ENCODE measurements around the gene GJA3. TPM values are rescaled to one million over a fixed set of nuclear protein-coding genes. Genes with fewer than 3 reads are reported as not detected.

GJA3 gene
- total RNA-seq, 1 experiment from 2014 or later: 3.9 TPM

DNA sequence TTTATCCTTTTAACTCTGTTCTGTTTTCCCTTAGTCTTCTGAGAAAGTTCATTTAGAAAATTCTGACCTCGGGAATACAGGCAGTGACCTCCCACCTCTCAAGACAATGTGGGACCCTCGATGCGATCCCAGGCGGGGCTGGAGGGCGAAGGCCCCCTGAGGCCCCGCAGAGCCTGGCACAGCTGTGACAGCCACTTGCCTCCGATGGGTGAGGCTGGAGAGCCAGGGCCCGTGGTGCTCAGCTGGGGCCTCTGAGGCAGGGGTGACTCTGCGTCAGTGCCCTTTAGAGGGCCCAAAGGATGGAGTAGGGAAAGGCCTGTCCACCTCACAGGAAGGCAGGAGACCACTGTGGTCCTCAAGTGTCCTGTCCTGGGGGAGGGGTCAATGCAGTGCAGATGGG lies 10.3 kb downstream of the GJA3 start:
- CTCF ChIA-PET: no interaction called here
- DNase-seq: no peak
- TF ChIP-seq, protein P1, sequence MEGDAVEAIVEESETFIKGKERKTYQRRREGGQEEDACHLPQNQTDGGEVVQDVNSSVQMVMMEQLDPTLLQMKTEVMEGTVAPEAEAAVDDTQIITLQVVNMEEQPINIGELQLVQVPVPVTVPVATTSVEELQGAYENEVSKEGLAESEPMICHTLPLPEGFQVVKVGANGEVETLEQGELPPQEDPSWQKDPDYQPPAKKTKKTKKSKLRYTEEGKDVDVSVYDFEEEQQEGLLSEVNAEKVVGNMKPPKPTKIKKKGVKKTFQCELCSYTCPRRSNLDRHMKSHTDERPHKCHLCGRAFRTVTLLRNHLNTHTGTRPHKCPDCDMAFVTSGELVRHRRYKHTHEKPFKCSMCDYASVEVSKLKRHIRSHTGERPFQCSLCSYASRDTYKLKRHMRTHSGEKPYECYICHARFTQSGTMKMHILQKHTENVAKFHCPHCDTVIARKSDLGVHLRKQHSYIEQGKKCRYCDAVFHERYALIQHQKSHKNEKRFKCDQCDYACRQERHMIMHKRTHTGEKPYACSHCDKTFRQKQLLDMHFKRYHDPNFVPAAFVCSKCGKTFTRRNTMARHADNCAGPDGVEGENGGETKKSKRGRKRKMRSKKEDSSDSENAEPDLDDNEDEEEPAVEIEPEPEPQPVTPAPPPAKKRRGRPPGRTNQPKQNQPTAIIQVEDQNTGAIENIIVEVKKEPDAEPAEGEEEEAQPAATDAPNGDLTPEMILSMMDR (IDR thresholded peaks at IDR 0.05; ENCODE audit: unreplicated experiment): no peak

DNA sequence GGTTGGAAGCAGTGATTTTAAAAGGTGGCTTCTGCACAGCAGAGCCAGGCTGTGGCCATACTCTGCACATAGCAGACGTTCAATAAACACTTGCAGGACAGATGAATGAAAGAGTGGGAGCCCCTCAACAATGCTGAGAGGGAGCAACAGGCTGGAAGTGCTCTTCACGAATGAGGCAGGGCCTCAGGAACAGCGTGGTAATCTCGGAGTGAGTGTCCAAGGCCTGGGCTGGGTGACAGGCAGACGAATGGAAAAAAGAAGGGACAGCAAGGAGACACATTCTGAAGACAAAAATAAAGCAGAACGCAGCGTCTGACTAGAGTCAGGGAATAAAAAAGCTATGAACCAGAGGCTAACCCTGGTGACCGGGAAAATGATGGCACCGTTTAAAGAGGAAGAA lies 11.1 kb downstream of the GJA3 start:
- TF ChIP-seq, protein P1 (IDR thresholded peaks at IDR 0.05; ENCODE audit: unreplicated experiment): no peak
- DNase-seq: no peak
- H3K9me3 Mint-ChIP-seq (ENCODE audit: low read depth, unreplicated experiment): no peaks in the 10 kb centered on the region
- H3K27me3 Mint-ChIP-seq (ENCODE audit: unreplicated experiment): peaks cover 8% of the 10 kb centered on the region
- CTCF ChIA-PET: no interaction called here
- no peaks in the 10 kb centered on the region for H3K36me3 Mint-ChIP-seq (ENCODE audit: insufficient read depth, unreplicated experiment)
- BruUV-seq (replicated peaks): no TSS peak
- H3K4me3 Mint-ChIP-seq (ENCODE audit: low read depth, unreplicated experiment): no peak overlapping the region
- H3K4me1 Mint-ChIP-seq (ENCODE audit: low read depth, unreplicated experiment): no peaks in the 10 kb centered on the region
- no peak overlapping the region for H3K27ac Mint-ChIP-seq (ENCODE audit: unreplicated experiment)
- intact Hi-C loops (cut with micrococcal nuclease; ENCODE audit: unreplicated experiment): no loop called here

More for the DNA sequence above, 10.3 kb downstream of the GJA3 start:
- no TSS peak for BruUV-seq (replicated peaks)
- intact Hi-C loops (cut with micrococcal nuclease; ENCODE audit: unreplicated experiment): no loop called here
- Mint-ChIP-seq H3K4me3 (ENCODE audit: low read depth, unreplicated experiment) (no peak overlapping the region), H3K9me3 (ENCODE audit: low read depth, unreplicated experiment) (no peaks in the 10 kb centered on the region), H3K27me3 (ENCODE audit: unreplicated experiment) (peaks cover 8% of the 10 kb centered on the region), H3K36me3 (ENCODE audit: insufficient read depth, unreplicated experiment) (no peaks in the 10 kb centered on the region), H3K27ac (ENCODE audit: unreplicated experiment) (no peak overlapping the region), H3K4me1 (ENCODE audit: low read depth, unreplicated experiment) (no peaks in the 10 kb centered on the region)

DNA sequence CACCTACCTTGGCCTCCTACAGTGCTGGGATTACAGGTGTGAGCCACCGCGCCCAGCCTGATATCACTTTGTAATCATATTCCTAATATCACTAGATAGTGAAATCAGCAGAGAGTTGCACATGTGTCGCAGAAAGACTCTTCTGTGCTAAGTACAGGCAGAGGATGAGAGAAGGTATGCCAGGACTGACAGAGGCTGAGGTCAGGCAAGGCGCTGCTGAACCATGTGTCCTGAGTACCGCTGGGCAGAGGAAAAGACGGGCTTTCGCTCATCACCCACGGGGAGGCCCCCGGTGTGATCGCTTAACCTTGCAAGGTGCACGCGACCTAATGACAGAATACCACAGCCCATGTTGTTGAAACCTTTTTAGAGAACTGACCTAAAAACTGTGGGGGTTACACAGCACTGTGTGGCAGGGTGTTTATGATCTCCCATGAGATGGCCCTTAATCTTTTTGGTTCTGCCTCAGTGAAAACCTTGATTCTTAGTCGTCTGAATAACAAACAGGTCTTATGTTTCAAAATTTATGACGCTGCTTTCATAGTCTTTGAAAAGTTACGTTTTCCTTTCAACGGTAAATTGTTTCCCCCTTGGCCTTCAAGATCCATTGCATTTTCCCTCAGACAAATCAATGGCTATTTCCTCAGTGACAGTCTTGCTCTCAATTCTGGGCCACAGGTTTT lies 12.2 kb downstream of the GJA3 start:
- Mint-ChIP-seq H3K36me3 (ENCODE audit: insufficient read depth, unreplicated experiment) (no peaks in the 10 kb centered on the region), H3K9me3 (ENCODE audit: low read depth, unreplicated experiment) (no peaks in the 10 kb centered on the region), H3K27me3 (ENCODE audit: unreplicated experiment) (peaks cover 8% of the 10 kb centered on the region), H3K27ac (ENCODE audit: unreplicated experiment) (no peak overlapping the region), H3K4me1 (ENCODE audit: low read depth, unreplicated experiment) (no peaks in the 10 kb centered on the region), H3K4me3 (ENCODE audit: low read depth, unreplicated experiment) (no peak overlapping the region)
- DNase-seq: no peak
- TF ChIP-seq, protein P1 (IDR thresholded peaks at IDR 0.05; ENCODE audit: unreplicated experiment): no peak
- intact Hi-C loops (cut with micrococcal nuclease; ENCODE audit: unreplicated experiment): no loop called here
- BruUV-seq (replicated peaks): no TSS peak
- CTCF ChIA-PET: interaction anchor here (0.7 kb wide), 1 partner anchor 21 kb away, joined by 3 read pairs; no protein-coding TSS in a partner anchor

DNA sequence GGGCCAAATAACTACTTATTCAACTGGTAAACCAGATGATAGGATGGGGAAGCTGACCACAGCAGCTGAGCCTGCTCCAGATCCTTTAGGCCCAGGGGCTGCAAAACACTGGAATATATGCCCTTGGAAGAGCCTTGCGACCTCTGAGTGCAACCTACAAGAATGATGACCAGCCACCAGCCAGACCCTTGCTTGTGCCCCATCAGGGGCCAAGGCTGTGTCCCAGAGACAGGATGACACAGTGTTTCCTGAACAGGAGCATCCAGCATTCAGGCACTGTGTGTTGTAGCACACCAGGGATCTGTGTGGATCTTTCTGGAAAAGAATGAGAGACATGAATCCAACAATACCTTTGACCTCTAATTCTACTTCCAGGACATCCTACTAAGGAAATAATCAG lies 14.5 kb downstream of the GJA3 start:
- H3K27ac Mint-ChIP-seq (ENCODE audit: unreplicated experiment): no peak overlapping the region
- H3K9me3 Mint-ChIP-seq (ENCODE audit: low read depth, unreplicated experiment): no peaks in the 10 kb centered on the region
- no peaks in the 10 kb centered on the region for H3K36me3 Mint-ChIP-seq (ENCODE audit: insufficient read depth, unreplicated experiment)
- TF ChIP-seq, protein P1 (IDR thresholded peaks at IDR 0.05; ENCODE audit: unreplicated experiment): no peak
- peaks cover 8% of the 10 kb centered on the region for H3K27me3 Mint-ChIP-seq (ENCODE audit: unreplicated experiment)
- no peaks in the 10 kb centered on the region for H3K4me1 Mint-ChIP-seq (ENCODE audit: low read depth, unreplicated experiment)
- BruUV-seq (replicated peaks): no TSS peak
- CTCF ChIA-PET: no interaction called here
- intact Hi-C loops (cut with micrococcal nuclease; ENCODE audit: unreplicated experiment): no loop called here
- no peak for DNase-seq
- H3K4me3 Mint-ChIP-seq (ENCODE audit: low read depth, unreplicated experiment): no peak overlapping the region

All from Calu3 (cell line).